H1 (cell line): Measurements from ENCODE around the gene ZNF577. TPM values are rescaled to one million over a fixed set of nuclear protein-coding genes. Genes with fewer than 3 reads are reported as not detected.

Source experiments
- CTCF ChIA-PET: fragments of 300-600 bp; sonication (Branson Sonifier 250); formaldehyde crosslinking; loops from one replicate; lab custom pipeline; 2021; ENCODE audit not compliant: partially characterized antibody; lab: Charles Lee
- POLR2A ChIA-PET: fragments of 300-600 bp; sonication (Branson Sonifier 250); formaldehyde crosslinking; loops from one replicate; lab custom pipeline; 2021; ENCODE audit warnings: inconsistent platforms; ENCODE audit not compliant: partially characterized antibody; lab: Charles Lee
- DNase-seq, 2 experiments: peaks; one replicate each; pipeline versions ENCODE4 v3.0.0 to v3.0.0-alpha.2; 2010 to 2022; ENCODE audit warnings: low spot score in 2 of 2, low read depth in 1 of 2, mixed read lengths in 1 of 2
- FAIRE-seq: peaks from 2 replicates; lab custom pipeline; 2011; peaks lifted over from hg19 to GRCh38; lab: Jason Lieb, UNC
- H2AFZ ChIP-seq: 2 replicates; pipeline ENCODE4 v1.8.1; 2012; ENCODE audit warnings: low read length, inconsistent platforms
- H2AK5ac ChIP-seq: 2 replicates; pipeline ENCODE4 v1.6.1; 2013; ENCODE audit warnings: low read depth, low read length
- H2BK120ac ChIP-seq: replicated peaks from 2 replicates; pipeline ENCODE3; 2013; ENCODE audit warnings: low read depth, low read length, inconsistent platforms
- H2BK12ac ChIP-seq: 2 replicates; pipeline ENCODE4 v1.6.1; 2013; ENCODE audit warnings: low read depth, low read length
- H2BK15ac ChIP-seq: 2 replicates; pipeline ENCODE4 v1.6.1; 2013; ENCODE audit warnings: low read length
- H2BK20ac ChIP-seq: 2 replicates; pipeline ENCODE4 v1.6.1; 2013; ENCODE audit warnings: low read length
- H2BK5ac ChIP-seq: 2 replicates; pipeline ENCODE4 v1.6.1; 2013; ENCODE audit warnings: low read depth, low read length
- H3K14ac ChIP-seq: 2 replicates; pipeline ENCODE4 v1.6.1; 2013; ENCODE audit warnings: inconsistent platforms; ENCODE audit not compliant: insufficient read length
- H3K18ac ChIP-seq: 2 replicates; pipeline ENCODE4 v1.6.1; 2013; ENCODE audit warnings: low read length; ENCODE audit errors: extremely low read depth
- H3K23ac ChIP-seq: 2 replicates; pipeline ENCODE4 v1.6.1; 2013; ENCODE audit warnings: inconsistent platforms; ENCODE audit not compliant: insufficient read length
- H3K23me2 ChIP-seq: 2 replicates; pipeline ENCODE4 v1.6.1; 2013; ENCODE audit warnings: low read depth, low read length
- H3K27ac ChIP-seq: 2 replicates; pipeline ENCODE4 v1.6.1; 2011; ENCODE audit warnings: low read depth, low read length, inconsistent platforms
- H3K27me3 ChIP-seq, 4 experiments: replicated peaks in 1 of 4; 1 replicate in 1 of 4; 2 replicates in 3 of 4; pipeline versions ENCODE4 v1.6.1 to v1.8.1; 2011 to 2013; ENCODE audit warnings: low read length in 3 of 4, mild to moderate bottlenecking in 3 of 4, inconsistent platforms in 2 of 4, mixed read lengths in 2 of 4, moderate library complexity in 1 of 4; ENCODE audit not compliant: control insufficient read depth in 3 of 4, insufficient read depth in 3 of 4; ENCODE audit errors: extremely low read depth in 1 of 4
- H3K36me3 ChIP-seq, 4 experiments: 2 replicates each; pipeline versions ENCODE4 v1.6.1 to v1.8.1; 2011 to 2013; ENCODE audit warnings: mild to moderate bottlenecking in 4 of 4, low read length in 3 of 4, moderate library complexity in 2 of 4, control low read depth in 1 of 4, inconsistent platforms in 1 of 4; ENCODE audit not compliant: insufficient read depth in 4 of 4, control insufficient read depth in 2 of 4
- H3K4ac ChIP-seq: replicated peaks from 2 replicates; pipeline ENCODE3; 2013; ENCODE audit warnings: low read length, low read depth, mixed read lengths, inconsistent platforms; ENCODE audit not compliant: insufficient read length
- H3K4me1 ChIP-seq, 4 experiments: replicated peaks in 1 of 4; 1 replicate in 1 of 4; 2 replicates in 3 of 4; pipeline versions ENCODE4 v1.6.1 to v1.8.1; 2011 to 2013; ENCODE audit warnings: low read length in 3 of 4, inconsistent platforms in 2 of 4, mixed read lengths in 1 of 4; ENCODE audit not compliant: insufficient read depth in 4 of 4, control insufficient read depth in 3 of 4
- H3K4me2 ChIP-seq, 2 experiments: 2 replicates each; pipeline versions ENCODE4 v1.6.1 to v1.8.1; 2011 to 2013; ENCODE audit warnings: low read depth in 2 of 2, low read length in 2 of 2, control low read depth in 1 of 2, inconsistent platforms in 1 of 2, mild to moderate bottlenecking in 1 of 2; ENCODE audit not compliant: insufficient read depth in 1 of 2
- H3K4me3 ChIP-seq, 4 experiments: fragments of 200-600, 300-600 bp in 1 of 4; sonication (generic), shearing (Covaris generic), sonication (Bioruptor Twin) in 1 of 4; 2 replicates each; pipeline versions ENCODE4 v1.5.1 to v1.8.1; 2011 to 2016; ENCODE audit warnings: low read length in 4 of 4, low read depth in 3 of 4, control low read depth in 2 of 4, inconsistent platforms in 2 of 4, mild to moderate bottlenecking in 2 of 4, mixed read lengths in 1 of 4, moderate library complexity in 1 of 4; ENCODE audit not compliant: insufficient read depth in 2 of 4; ENCODE audit errors: extremely low read depth in 1 of 4
- H3K56ac ChIP-seq: replicated peaks from 2 replicates; pipeline ENCODE3; 2013; ENCODE audit warnings: low read depth, mild to moderate bottlenecking, mixed read lengths, low read length, inconsistent platforms; ENCODE audit not compliant: insufficient read length
- H3K79me1 ChIP-seq: 2 replicates; pipeline ENCODE4 v1.6.1; 2013; ENCODE audit warnings: low read depth, low read length, control low read depth
- H3K79me2 ChIP-seq, 2 experiments: 2 replicates each; pipeline versions ENCODE4 v1.6.1 to v1.8.1; 2012 to 2013; ENCODE audit warnings: low read length in 2 of 2, mild to moderate bottlenecking in 2 of 2, inconsistent platforms in 1 of 2; ENCODE audit not compliant: insufficient read depth in 2 of 2, control insufficient read depth in 1 of 2
- H3K9ac ChIP-seq, 4 experiments: replicated peaks in 1 of 4; 1 replicate in 1 of 4; 2 replicates in 3 of 4; pipeline versions ENCODE4 v1.6.1 to v1.8.1; 2011 to 2013; ENCODE audit warnings: low read depth in 3 of 4, low read length in 3 of 4, control low read depth in 2 of 4, mild to moderate bottlenecking in 2 of 4, moderate library complexity in 2 of 4, inconsistent platforms in 1 of 4; ENCODE audit errors: extremely low read depth in 1 of 4
- H3K9me3 ChIP-seq, 2 experiments: 2 replicates each; pipeline versions ENCODE4 v1.6.1 to v1.8.1; 2012 to 2013; ENCODE audit warnings: mild to moderate bottlenecking in 2 of 2, moderate library complexity in 2 of 2, control low read depth in 1 of 2, inconsistent platforms in 1 of 2, low read depth in 1 of 2, low read length in 1 of 2, mixed read lengths in 1 of 2; ENCODE audit not compliant: insufficient read depth in 2 of 2
- H4K20me1 ChIP-seq, 2 experiments: replicated peaks in 1 of 2; 2 replicates each; pipeline versions ENCODE3 to v1.8.1; 2011 to 2013; ENCODE audit warnings: inconsistent platforms in 2 of 2, low read length in 2 of 2, mild to moderate bottlenecking in 1 of 2; ENCODE audit not compliant: insufficient read depth in 2 of 2, control insufficient read depth in 1 of 2
- H4K5ac ChIP-seq: 2 replicates; pipeline ENCODE4 v1.6.1; 2013; ENCODE audit warnings: low read length, low read depth, mixed read lengths, inconsistent platforms; ENCODE audit not compliant: insufficient read length
- H4K8ac ChIP-seq: 2 replicates; pipeline ENCODE4 v1.8.0; 2013; ENCODE audit warnings: mild to moderate bottlenecking, moderate library complexity, low read length, inconsistent platforms; ENCODE audit not compliant: insufficient read depth; ENCODE audit errors: extremely low read depth
- H4K91ac ChIP-seq: replicated peaks from 2 replicates; pipeline ENCODE3; 2013; ENCODE audit warnings: low read length, mixed read lengths, inconsistent platforms; ENCODE audit not compliant: insufficient read length
- BACH1 ChIP-seq: IDR thresholded peaks from 2 replicates; pipeline ENCODE4 v1.6.1; 2012; ENCODE audit warnings: low read length, improper control_type of control experiment
- BRCA1 ChIP-seq: IDR thresholded peaks from 2 replicates; pipeline ENCODE4 v1.6.1; 2012; ENCODE audit warnings: low read depth, low read length, improper control_type of control experiment
- EGR1 ChIP-seq: IDR thresholded peaks from 2 replicates; pipeline ENCODE4 v1.6.1; 2011; ENCODE audit warnings: low read depth, low read length, borderline replicate concordance
- EP300 ChIP-seq, 2 experiments: IDR thresholded peaks; 1 replicate in 1 of 2; 2 replicates in 1 of 2; pipeline ENCODE4 v1.6.1; 2011 to 2012; ENCODE audit warnings: low read depth in 2 of 2, low read length in 2 of 2, mild to moderate bottlenecking in 2 of 2, borderline replicate concordance in 1 of 2, inconsistent platforms in 1 of 2, moderate library complexity in 1 of 2
- FOSL1 ChIP-seq: IDR thresholded peaks from 2 replicates; pipeline ENCODE4 v1.6.1; 2011; ENCODE audit warnings: mild to moderate bottlenecking, low read depth, low read length, moderate library complexity; ENCODE audit not compliant: insufficient read depth
- POLR2A ChIP-seq, 2 experiments: IDR thresholded peaks; 1 replicate in 1 of 2; 2 replicates in 1 of 2; pipeline ENCODE4 v1.6.1; 2011; ENCODE audit warnings: low read depth in 2 of 2, low read length in 2 of 2, mild to moderate bottlenecking in 2 of 2; ENCODE audit errors: control extremely low read depth in 1 of 2
- SIX5 ChIP-seq: IDR thresholded peaks from 2 replicates; pipeline ENCODE4 v1.6.1; 2011; ENCODE audit warnings: mild to moderate bottlenecking, low read depth, low read length
- TAF7 ChIP-seq: optimal IDR thresholded peaks from 2 replicates; pipeline ENCODE3; 2011; ENCODE audit warnings: low read depth, mild to moderate bottlenecking, inconsistent platforms, low read length, moderate library complexity, borderline replicate concordance
- WGBS, 2 experiments: shearing (Covaris generic) in 1 of 2; methylation state at CpG; one replicate each; pipeline versions ENCODE4 v1.1.6 to v1.1.7; 2013 to 2015; ENCODE audit warnings: low lambda C conversion rate in 2 of 2, mixed read lengths in 2 of 2, inconsistent platforms in 1 of 2, low coverage in 1 of 2, missing lambda C conversion rate in 1 of 2; ENCODE audit not compliant: insufficient replicate concordance in 2 of 2, insufficient coverage in 1 of 2, insufficient read length in 1 of 2; ENCODE audit errors: extremely low coverage in 1 of 2, missing lambda C conversion rate in 1 of 2; 5-methylcytosine and 5-hydroxymethylcytosine counted together
- polyA plus RNA-seq, 7 experiments: library from polyadenylated mRNA; depleted of rRNA in 3 of 7; stranded (reverse) in 5 of 7; unstranded in 2 of 7; fragments of >200 nt in 5 of 7; fragments of 200-250 nt in 2 of 7; gene quantifications; 1 replicate in 5 of 7; 2 replicates in 1 of 7; 4 replicates in 1 of 7; pipeline versions ENCODE4 v1.2.1 to v1.2.3, GENCODE V29; 2011 to 2013; ENCODE audit warnings: missing spikeins in 2 of 7, mixed read lengths in 2 of 7
- total RNA-seq: library from RNA; stranded (reverse); fragmentation: NEBNext Ultra II Directional; extraction: Animal tissue kit (Norgen Biotek cat#: 25700); gene quantifications from 2 replicates; pipeline ENCODE4 v1.2.1, GENCODE V29; 2021
- TF ChIP-seq, protein P1 (sequence below): IDR thresholded peaks from 2 replicates; pipeline ENCODE4 v1.6.1; 2011; ENCODE audit warnings: low read length, improper control_type of control experiment

Gene ZNF577
- total and polyA plus RNA-seq, 2 of the 8 experiments (the other 6 are each of a cell fraction or from before 2014, with no cell fraction given): 13.8 to 14.9 TPM

GRCh38 chr19:51904331-51905165, 16.8 kb upstream of the ZNF577 start, which contains the start of gene ZNF649:
ZNF649 (minus strand) TSS chr19:51905017; CDS start chr19:51900107, 4,910 bp downstream.
- peak within 1 kb of the TSS; percentile 94 to 97 (median 96) for H3K9ac ChIP-seq
- no peak for TF ChIP-seq BRCA1
- 0 out of 2 replicates have a peak, but pooled peaks have one; percentile 5 for TF ChIP-seq EGR1
- 0 out of 2 replicates have a peak, but pooled peaks have one; percentile 30 for TF ChIP-seq FOSL1
- TF ChIP-seq, protein P1, sequence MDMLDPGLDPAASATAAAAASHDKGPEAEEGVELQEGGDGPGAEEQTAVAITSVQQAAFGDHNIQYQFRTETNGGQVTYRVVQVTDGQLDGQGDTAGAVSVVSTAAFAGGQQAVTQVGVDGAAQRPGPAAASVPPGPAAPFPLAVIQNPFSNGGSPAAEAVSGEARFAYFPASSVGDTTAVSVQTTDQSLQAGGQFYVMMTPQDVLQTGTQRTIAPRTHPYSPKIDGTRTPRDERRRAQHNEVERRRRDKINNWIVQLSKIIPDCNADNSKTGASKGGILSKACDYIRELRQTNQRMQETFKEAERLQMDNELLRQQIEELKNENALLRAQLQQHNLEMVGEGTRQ: no peak
- 0 out of 3 replicates have a peak, but pooled peaks of 1 of the 2 experiments have one; percentile 34 for TF ChIP-seq EP300 (IDR thresholded peaks at IDR 0.05; ENCODE audit: borderline replicate concordance in 1 of 2, low read depth in 2 of 2, low read length in 2 of 2)
- TF ChIP-seq SIX5: peak; percentile 68
- TF ChIP-seq BACH1: no peak
- peak; percentile 88 for TF ChIP-seq TAF7
- peak; percentile 41 to 85 for TF ChIP-seq POLR2A (IDR thresholded peaks at IDR 0.05; ENCODE audit: control extremely low read depth in 1 of 2, low read depth in 2 of 2, low read length in 2 of 2)

More at GRCh38 chr19:51904331-51905165, 16.8 kb upstream of the ZNF577 start, which contains the start of gene ZNF649:
- H3K79me2 ChIP-seq: peaks cover 49 to 55% of the 10 kb centered on the region in 2 experiments
- H3K18ac ChIP-seq: peak within 1 kb of the TSS; percentile 96
- peak within 1 kb of the TSS; percentile 97 for H4K5ac ChIP-seq
- FAIRE-seq (no peak), DNase-seq (peak; percentile 68 to 88)
- no peaks in the 10 kb centered on the region for H3K23me2 ChIP-seq
- peak within 1 kb of the TSS; percentile 54 for H3K14ac ChIP-seq
- H3K27me3 ChIP-seq: no peaks in the 10 kb centered on the region
- H3K79me1 ChIP-seq: peaks cover 4% of the 10 kb centered on the region; the same call in 1 of the 2 replicates
- peak within 1 kb of the TSS; percentile 100 for H3K4ac ChIP-seq
- H2BK120ac ChIP-seq: peak within 1 kb of the TSS; percentile 100
- H3K23ac ChIP-seq: no peak within 1 kb of the TSS
- H2BK5ac ChIP-seq: peak within 1 kb of the TSS; percentile 97
- peak within 1 kb of the TSS; percentile 96 for H2AK5ac ChIP-seq
- peak within 1 kb of the TSS; percentile 100 for H4K91ac ChIP-seq
- peaks cover 16 to 37% (median 27%) of the 10 kb centered on the region in 4 experiments for H3K36me3 ChIP-seq
- ChIA-PET POLR2A (interaction anchor here (0.7 to 4.0 kb wide), 10 partner anchors 11 to 285 kb away, joined by 3 to 26 read pairs (median 6); partner anchors contain the start of genes PPP2R1A, ZNF432 and ZNF614), CTCF (no interaction called here)
- H3K56ac ChIP-seq: peak within 1 kb of the TSS; percentile 98
- H2BK20ac ChIP-seq: peak within 1 kb of the TSS; percentile 87; the same call in 1 of the 2 replicates
- peak within 1 kb of the TSS; percentile 93 to 100 (median 96) for H3K4me3 ChIP-seq
- peaks cover 24 to 31% of the 10 kb centered on the region in 2 experiments for H3K9me3 ChIP-seq
- peak within 1 kb of the TSS; percentile 95 for H4K8ac ChIP-seq
- H4K20me1 ChIP-seq: peaks cover 2% of the 10 kb centered on the region in 2 experiments
- 2% methylated on average over 42 of the region's 43 CpGs; no CpG with 5 or more reads in 1 of the 2 experiments for WGBS, 2 experiments
- H2BK15ac ChIP-seq: peak within 1 kb of the TSS; percentile 12; the same call in 1 of the 2 replicates
- no peak within 1 kb of the TSS for H2AFZ ChIP-seq
- H3K4me1 ChIP-seq: peaks cover 4 to 17% (median 8%) of the 10 kb centered on the region in 4 experiments
- peak within 1 kb of the TSS; percentile 82 to 94 for H3K4me2 ChIP-seq
- peak within 1 kb of the TSS; percentile 93 for H3K27ac ChIP-seq
- peak within 1 kb of the TSS; percentile 99 for H2BK12ac ChIP-seq
